Gastrocnemius medialis (tissue), 4 donors: ENCODE data around the gene PSMA8.
"Not testable (repeated sequence)": the region's sequence is repeated elsewhere in the genome, so short reads cannot be mapped to it uniquely, and the experiment has no call there.

Source experiments
- POLR2A ChIP-seq, 2 donors: fragments of 450-650 bp; IDR thresholded peaks; one replicate each; pipeline ENCODE4 v1.6.1; 2017; ENCODE audit warnings: antibody characterized with exemption in 2 of 2, mild to moderate bottlenecking in 2 of 2, moderate library complexity in 2 of 2
- TF ChIP-seq, protein P1 (sequence below), 5 experiments: fragments of 450-650 bp in 3 of 5; fragments of 200-600 bp in 2 of 5; sonication (generic) in 2 of 5; IDR thresholded peaks in 4 of 5; conservative IDR thresholded peaks in 1 of 5; 1 replicate in 4 of 5; 2 replicates in 1 of 5; pipeline ENCODE4 v1.5.1; 2016 to 2019; ENCODE audit warnings: antibody characterized with exemption in 5 of 5, mild to moderate bottlenecking in 3 of 5, moderate library complexity in 3 of 5

- TF ChIP-seq, protein P1, sequence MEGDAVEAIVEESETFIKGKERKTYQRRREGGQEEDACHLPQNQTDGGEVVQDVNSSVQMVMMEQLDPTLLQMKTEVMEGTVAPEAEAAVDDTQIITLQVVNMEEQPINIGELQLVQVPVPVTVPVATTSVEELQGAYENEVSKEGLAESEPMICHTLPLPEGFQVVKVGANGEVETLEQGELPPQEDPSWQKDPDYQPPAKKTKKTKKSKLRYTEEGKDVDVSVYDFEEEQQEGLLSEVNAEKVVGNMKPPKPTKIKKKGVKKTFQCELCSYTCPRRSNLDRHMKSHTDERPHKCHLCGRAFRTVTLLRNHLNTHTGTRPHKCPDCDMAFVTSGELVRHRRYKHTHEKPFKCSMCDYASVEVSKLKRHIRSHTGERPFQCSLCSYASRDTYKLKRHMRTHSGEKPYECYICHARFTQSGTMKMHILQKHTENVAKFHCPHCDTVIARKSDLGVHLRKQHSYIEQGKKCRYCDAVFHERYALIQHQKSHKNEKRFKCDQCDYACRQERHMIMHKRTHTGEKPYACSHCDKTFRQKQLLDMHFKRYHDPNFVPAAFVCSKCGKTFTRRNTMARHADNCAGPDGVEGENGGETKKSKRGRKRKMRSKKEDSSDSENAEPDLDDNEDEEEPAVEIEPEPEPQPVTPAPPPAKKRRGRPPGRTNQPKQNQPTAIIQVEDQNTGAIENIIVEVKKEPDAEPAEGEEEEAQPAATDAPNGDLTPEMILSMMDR (IDR thresholded peaks at IDR 0.05 in 4 of 5, conservative IDR thresholded peaks at IDR 0.05 in 1 of 5), result not testable (repeated sequence)
- not testable (repeated sequence) for TF ChIP-seq POLR2A (IDR thresholded peaks at IDR 0.05)
Measured at GRCh38 chr18:26167592-26167991, 33.9 kb downstream of the PSMA8 start.
